Activated CD4-positive, alpha-beta T cell treated with anti-CD3 and anti-CD28 coated beads for 24 hours (primary cell): ENCODE data around the gene RHOB.
"Not testable (repeated sequence)": the region's sequence is repeated elsewhere in the genome, so short reads cannot be mapped to it uniquely, and the experiment has no call there.

ENCODE experiments used
- DNase-seq, 2 donors: peaks; one replicate each; pipeline ENCODE4 v3.0.0-alpha.2; 2020; ENCODE audit warnings: low read depth in 2 of 2

Gene RHOB

DNA sequence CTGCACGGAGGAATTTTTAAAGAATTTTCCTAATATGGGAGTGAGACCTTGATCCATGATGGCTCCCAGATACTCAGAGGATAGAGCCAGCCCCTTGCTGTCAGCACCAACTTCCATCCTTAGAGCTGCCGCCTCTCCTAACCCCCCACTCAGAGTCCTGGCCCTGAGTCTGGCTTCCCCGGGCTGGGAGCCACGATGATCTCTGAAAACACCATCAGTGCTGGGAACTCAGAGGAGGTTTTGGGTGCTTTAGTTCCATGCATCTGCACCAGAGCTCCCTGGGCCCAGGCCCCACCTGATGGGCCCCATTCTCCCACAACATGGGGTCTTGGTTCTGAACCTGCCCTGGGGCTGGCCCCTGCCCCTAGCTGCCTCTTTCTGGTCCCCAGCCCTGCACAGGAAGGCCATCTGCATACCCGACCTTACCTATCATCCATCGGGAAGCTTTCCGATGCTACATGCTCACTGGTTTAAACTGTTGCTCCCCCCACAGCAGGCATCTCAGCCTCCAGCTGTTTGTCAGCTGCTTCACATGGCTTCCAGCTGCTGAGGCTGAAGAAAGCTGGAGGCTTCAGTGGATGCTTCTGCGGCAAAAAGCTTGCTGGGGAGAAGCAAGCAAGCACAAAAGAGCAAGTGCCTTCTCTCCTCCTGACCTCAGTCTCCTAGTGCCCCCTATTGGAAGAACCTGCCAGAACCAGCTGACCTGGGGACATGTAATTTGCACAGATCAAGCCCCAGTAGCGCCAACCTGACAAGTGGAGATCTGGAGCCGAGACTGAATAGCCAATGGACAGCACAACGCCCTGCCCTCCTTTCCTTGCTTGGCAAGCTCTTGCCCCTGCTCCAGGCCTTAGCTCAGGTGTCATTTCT is 24.2 kb upstream of the RHOB start:
- DNase-seq, result no peak

DNA sequence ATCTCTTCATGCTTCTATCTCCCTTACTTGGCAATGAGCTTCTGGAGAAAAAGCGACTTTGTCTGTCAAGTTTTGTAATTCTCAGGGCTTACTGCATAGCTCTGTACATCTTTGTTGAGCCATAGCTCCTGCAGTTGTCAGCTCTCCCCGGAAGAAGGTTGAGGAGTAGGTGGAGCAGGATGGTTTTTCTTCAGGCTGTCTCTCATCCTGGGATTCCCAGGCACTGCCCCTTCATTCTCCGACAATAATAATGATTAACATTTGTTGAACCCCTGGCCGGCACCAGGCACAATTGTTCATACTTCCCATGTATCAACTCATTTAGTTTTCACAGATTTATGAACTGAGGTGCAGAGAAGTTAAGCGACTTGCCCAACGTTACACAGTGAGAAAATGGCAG is 23.5 kb upstream of the RHOB start:
- DNase-seq, result no peak

GRCh38 chr2:20423847-20424246 is 23.0 kb upstream of the RHOB start:
- no peak for DNase-seq

GRCh38 chr2:20424300-20425290 is 22.3 kb upstream of the RHOB start:
- DNase-seq, result no peak

DNA sequence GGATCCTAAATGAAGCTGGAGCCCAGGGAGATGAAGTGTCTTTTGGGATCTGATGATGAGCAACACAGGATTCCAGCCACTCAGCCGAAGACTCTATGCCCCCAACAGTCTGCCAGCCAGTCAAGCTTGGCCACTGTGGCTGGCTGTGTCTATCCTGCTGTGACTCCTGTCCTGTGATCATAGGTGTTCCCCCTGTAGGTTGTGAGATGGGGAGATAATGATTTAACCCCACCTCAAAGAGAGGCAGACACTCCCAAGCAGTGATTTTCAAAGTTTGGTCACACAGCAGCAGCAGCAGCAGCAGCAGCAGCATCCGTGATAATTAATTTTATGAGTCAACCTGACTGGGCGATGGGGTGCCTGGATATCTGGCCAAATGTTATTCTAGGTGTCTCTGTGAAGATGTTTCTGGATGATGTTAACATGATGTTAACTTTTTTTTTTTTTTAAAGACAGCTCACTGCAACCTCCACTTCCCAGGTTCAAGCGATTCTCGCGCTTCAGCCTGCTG is 21.4 kb upstream of the RHOB start:
- no peak for DNase-seq

GRCh38 chr2:20425884-20426283 is 21.0 kb upstream of the RHOB start:
- no peak for DNase-seq

GRCh38 chr2:20427931-20428526 is 18.8 kb upstream of the RHOB start:
- DNase-seq, result no peak

- no peak for DNase-seq
These were observed 18.0 kb upstream of the RHOB start for GRCh38 chr2:20428717-20429490.

DNA sequence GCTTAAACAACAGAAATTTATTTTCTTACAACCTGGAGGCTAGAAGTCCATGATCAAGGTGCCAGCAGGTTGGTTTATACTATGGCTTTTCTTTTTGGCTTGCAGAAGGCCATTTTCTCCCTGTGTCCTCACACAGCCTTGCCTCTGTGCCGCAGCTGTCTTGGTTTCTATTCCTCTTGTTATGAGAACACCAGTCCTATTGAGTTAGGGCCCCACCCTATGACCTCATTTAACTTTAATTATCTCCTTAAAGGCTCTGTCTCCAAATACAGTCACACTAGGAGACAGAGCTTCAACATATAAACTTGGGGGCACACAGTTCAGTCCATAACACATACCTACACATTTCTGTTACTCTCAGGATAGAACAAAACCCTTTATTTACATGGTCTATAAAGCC is 17.3 kb upstream of the RHOB start:
- DNase-seq, result no peak

- no peak for DNase-seq
These were observed 16.8 kb upstream of the RHOB start for GRCh38 chr2:20430035-20430434.

- no peak for DNase-seq
These were observed 16.2 kb upstream of the RHOB start for GRCh38 chr2:20430461-20431300.

DNA sequence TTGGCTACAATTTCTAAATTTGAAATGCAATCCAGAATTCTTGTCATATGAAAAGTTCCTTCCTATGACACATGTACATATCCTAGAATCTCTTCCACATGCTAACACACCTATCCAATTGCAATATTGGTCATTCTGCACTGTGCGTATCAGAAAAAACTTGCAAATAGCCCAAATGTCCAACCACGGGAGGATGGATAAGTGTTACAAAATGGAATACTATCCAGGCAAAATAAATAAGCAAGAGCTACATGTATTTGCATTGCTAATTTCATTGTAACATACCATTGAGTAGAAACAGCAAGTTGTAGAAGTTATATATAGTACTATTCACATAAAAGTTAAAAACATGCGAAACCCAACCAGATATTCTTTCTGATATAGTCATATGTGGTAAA is 15.6 kb upstream of the RHOB start:
- no peak for DNase-seq

DNA sequence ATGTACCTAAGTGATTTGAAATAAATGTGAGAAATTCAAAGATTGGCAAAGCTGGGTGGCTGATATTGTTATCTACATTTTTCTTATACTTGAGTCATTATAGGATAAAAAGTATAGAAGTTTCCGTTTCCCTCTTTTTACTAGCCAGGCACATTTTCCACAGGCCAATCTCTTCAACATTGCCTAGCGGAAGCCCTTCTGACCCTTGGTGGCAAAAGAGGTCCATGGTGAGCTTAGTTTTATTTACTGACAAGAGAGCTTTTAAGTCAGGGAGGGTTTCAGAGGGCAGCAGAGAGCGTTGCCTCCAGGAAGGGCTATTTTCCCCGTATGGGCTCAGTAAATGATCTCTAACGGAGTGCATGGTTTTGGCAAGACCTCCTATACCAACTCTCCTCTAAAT is 15.1 kb upstream of the RHOB start:
- no peak for DNase-seq

DNA sequence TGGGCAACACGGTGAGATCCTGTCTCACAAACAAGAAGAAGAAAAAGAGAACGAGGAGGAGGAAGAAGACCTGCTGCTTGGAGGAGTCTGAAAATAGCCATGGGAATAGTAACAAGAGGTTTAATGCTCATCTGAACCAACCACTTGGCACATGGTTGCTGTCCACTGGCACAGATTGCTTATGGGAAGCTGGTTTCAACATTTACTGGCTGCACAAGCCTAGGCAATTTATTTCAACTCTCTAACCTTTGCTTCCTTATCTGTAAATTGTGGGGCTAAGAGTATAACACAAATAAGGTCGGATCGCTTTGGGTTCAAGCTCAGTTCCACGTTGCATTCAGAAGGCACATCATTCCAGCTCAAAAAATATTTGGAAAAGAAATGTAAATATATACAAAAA is 14.2 kb upstream of the RHOB start:
- no peak for DNase-seq

DNA sequence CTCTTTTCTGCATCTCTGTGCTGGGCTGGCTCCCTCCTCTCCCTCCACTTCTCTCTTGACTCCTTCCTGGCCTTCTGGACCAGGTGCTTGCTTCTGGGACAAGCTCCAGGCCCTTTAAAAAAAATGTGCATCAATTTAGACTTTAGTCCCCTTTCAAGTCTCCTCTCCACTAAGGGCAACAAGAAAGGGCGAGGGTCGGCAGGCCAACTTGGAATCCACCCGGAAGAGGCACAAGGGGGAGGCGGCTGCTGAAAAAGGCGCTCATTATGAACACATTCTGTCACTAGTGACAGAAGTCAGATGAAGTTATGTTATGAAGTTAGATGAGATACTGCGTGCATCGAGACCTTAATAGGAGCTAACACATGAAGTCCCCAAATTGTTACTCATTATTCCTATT is 13.6 kb upstream of the RHOB start:
- no peak for DNase-seq

DNA sequence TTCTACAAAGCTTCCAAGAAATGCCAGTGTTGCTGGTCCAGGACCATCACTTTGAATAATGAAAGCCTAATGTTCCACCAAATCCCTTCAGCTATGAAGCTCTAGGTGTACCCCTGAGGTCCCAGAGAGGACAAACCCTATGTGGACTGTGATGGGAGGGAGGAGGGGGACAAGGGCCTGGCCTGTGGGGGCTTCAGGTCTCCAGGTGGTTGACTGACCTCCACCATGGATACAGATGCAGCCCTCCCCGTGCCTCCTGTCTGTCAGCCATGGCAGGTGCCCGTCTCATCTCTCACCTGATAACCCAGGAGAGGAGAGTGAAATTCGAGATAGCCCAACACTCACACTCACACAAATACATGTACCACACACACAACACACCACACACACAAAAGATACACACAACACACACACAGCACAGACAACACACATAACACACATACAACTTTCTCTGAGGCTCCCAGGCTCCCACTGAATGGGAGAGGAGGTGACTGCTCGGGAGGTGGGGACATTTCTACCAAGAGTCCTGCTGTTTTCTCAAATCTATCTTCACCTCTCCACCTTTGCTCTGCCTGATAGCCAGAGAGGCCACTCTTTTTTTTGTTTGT is 12.8 kb upstream of the RHOB start:
- no peak for DNase-seq

GRCh38 chr2:20434588-20435294 is 12.1 kb upstream of the RHOB start:
- no peak for DNase-seq

GRCh38 chr2:20435456-20435855 is 11.4 kb upstream of the RHOB start:
- not testable (repeated sequence) for DNase-seq

GRCh38 chr2:20436716-20437470 is 10.0 kb upstream of the RHOB start:
- no peak for DNase-seq
